Fibroblast of gingiva (primary cell): ENCODE data around the gene CYFIP2.
A peak's percentile ranks its signal among the peaks of the same experiment; 100 is the strongest.
"Not testable (repeated sequence)": the region's sequence is repeated elsewhere in the genome, so short reads cannot be mapped to it uniquely, and the experiment has no call there.

Experiments
- DNase-seq: peaks from one replicate; pipeline ENCODE4 v3.0.0-alpha.2; 2011; ENCODE audit warnings: low read depth

Gene CYFIP2

DNA sequence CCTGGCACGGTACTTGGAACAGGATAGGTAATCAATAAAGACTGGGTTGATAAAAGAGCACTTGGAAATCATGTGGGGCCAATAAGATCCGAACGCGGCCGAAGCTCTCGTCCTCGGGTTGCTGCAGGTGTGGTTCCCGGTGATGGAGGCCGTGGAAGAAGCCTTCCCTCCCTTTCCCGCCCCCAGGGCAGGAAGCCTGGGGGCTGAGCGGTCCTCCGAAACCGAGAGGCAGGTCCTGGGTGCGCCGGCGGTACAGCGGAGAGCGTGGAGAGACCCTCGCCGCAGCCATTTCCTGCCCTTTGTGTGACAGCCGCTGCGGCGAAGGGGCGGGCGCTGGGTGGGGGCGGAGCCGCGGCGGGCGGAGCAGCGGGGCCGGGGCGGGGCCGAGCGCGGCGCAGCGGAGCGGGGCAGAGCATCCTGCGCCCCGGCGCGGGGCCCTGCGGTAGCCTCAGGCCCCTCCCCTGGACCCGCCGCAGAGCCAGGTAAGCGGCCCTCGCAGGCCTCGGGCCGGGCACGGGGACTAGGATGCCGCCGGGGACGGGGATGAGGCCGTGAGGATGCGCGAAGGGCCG lies at the start of gene CYFIP2:
Gene CYFIP2, plus strand, starts transcription at position 410 of the 572 bp plus-strand sequence. CDS start 19,239 bp downstream, outside the sequence.
- no peak for DNase-seq

DNA sequence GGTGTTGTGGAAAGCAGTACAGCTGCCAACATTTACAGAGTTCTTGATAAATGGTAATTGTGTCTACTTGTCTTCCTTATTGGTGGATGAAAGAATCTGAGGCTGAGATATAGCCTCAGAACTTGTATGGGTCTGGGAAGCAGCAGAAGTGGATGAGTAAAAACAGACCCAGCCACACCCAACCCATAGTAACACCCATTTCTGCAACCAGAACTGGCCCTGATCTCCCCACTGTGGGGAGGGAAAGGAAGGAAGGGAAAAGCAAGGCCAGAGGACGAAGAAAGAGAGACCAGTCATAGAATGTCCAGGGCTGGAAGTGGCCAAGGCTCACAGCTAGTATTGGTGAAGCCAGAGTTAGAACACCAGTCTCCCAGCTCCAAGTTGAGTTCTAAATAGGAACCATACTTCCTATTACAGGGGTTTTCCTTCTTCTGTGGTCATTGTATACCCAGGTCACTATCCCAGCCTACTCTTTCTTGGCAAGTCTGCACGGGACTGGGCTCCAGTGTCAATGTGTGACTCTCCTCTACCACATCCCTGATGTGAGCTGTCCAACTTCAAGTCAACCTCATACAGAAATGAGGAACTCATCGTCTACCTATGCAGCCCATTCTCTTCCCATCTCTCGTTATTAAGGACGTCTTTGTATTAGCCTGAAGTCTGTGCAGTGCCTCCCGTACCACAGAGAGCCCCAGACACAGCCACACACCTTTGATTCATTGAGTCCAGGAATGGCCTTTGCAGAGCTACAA lies 49.4 kb upstream of the CYFIP2 start:
- DNase-seq = no peak

DNA sequence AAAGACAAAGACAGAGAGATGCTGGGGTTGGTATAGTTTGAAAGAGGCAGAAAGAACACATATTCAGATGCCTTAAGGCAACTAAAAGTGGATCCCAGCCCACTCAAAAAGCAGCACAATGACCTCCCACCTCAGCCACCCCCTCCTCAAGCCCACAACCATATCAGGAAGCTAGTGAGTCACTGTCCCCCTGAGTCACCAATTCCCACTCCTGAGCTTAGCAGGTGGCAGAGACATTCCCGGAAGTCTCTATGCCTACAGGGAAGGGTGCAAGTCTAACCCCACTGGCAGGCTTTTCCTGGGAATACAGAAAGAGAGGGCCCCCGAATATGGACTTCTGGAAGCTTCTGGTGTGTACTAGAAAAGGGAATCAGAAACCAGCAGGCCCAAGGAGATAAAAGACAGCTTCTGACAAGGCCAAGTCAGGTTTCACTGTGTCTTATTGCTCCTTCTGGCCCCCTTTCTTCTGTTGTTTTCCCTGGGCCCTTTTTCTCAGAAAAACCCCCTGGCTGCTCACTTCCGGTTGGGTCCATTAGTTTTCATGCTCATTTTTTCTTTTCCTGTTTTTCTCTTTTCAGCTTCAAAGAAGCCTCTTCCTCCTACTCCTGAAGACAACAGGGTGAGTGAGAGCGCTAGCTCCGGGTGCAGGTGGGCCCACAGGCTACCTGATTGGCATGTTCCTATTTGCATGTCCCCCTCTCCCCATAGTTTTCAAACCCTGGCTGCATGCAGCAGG lies 48.5 kb upstream of the CYFIP2 start:
- no peak for DNase-seq

DNA sequence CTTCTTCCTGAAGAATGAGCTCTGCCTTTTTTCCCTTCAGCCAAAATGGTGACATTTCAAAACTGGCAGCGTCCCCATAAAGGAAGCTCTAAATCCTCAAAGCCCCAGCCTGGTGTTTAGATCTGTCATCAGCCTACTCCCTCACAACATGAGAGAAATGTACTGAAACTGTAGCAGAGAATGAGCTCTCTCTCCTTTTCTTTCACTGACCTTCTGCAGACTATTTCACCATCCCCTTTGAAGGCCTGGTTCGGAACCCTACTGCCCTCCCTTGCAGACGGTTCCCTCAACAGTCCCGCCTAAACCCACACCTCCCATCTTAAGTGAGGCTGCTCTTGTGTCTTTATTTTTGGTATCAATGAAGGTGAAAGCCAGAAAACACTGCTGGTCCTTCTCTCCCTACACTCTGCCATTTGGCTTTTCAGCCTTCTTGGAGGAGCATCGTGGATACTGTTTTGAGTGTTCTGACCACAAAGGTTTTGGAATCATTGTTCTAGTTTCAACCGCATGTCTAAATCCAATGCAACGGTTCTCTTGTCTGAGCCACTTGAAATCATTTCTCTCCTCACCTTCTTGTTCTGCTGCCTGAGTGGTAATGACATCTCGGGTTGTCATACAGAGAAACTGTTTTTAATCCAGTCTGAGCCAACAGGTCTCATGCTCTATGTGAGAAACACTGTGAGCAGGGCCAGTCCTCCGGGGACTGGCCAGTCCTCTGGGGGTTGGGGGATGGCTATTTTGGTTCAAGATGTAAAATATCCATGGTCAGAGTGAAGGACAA lies 46.2 kb upstream of the CYFIP2 start:
- DNase-seq = peak; percentile 6

DNA sequence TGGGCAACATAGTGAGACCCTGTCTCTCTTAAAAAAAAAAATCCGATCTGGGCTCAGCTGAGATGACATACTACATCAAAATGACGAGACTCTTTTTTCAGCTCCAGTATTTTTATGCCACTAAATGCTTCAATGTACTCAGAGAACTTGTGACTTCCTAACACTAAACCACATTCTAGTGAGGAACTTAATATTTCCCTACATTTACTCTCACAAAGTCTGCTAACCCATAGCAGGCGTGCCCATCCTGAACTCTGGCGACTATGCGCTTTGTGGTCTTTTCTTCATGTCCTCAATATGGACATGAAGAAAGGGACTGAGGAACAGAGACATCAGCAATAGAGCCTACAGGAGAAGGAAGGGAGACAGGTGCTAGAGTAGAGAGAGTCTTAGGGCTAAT lies 44.0 kb upstream of the CYFIP2 start:
- DNase-seq = no peak

DNA sequence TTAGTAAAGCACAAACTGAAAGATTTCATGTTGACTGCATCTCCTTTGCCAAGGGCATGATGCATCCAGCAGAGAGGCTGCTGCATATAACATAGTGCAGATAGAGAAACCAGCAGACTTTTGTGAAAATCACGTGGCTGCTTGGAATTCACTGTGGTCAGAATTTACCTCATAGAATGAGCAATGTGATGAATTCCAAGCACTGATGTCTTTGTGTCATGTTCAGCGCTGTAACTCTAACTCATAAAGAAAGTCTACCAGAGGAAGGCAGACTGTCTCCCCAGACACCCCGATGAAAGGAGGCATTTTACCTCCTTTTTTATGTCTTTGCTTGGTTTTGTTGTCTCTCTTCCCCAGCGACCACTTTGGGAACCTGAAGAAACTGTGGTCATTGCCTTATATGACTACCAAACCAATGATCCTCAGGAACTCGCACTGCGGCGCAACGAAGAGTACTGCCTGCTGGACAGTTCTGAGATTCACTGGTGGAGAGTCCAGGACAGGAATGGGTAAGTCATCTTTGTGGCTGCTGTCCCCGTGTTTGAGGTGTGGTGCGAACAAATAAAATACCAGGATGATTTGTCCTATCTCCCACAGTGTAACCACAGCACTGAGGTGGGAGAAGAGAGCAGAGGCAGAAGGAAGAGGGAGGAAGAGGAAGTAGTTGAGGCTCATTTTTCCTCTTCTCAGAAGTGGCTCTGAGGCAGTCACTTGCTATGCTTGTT lies 43.3 kb upstream of the CYFIP2 start:
- DNase-seq = no peak

DNA sequence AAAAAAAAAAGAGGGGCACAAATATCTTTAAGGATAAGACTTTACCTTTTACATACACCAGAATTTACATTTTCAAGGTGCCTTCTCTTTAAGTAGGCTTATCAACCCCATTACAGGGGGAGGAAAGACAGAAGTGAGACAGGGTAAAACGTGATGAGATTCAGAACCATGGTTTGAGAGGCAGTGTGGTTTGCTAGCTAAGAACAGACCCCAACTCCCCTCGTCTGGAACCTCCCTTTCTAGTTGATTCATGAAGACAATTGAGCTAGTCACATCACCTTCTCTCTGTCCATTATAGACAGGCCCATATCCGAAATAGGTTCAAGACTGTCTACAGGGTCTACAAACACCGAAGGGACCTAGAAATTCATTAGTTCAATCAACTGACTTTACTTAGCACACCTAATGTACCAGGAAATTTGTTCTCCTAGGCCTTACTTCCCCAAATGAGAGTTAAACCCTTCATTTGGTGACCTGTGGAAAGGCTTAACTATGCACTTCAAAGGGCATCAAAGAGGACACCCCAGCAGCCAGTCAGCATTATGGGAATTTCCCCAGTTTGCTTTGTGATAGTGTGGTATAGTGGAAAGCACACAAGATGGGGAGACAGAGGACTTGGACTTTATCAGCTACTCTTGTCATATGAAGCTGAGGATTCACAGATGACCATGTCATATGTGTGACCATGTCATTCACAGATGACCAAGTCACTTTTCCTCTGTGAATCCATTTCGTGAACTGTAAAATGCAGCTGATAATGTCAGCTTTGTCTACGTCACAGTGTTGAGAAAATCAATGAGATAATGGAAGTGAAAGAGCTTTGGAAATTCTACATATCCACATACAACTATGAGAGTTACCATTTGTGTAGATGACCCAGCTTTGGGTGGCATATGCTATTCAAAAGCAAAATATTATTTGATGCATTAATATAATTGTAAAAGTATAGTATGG lies 40.2 kb upstream of the CYFIP2 start:
- no peak for DNase-seq

DNA sequence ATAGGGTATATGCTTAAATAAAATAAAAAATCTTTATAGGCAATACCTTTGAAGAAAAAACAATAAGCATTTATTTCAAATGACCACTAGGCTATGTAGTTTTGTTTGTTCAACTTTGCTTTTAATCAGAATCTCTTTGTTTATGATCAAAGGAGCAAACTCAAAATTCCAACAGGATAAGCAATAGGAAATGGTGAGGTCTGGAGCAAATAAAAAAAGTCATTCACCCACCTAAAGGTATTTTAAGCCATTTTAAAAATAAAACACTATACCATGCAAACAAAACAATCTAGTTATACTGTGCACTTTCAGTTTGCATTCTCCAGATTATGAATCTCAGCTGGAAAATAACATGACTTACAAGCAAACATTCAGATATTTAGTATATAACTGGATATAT lies 35.3 kb upstream of the CYFIP2 start:
- no peak for DNase-seq

DNA sequence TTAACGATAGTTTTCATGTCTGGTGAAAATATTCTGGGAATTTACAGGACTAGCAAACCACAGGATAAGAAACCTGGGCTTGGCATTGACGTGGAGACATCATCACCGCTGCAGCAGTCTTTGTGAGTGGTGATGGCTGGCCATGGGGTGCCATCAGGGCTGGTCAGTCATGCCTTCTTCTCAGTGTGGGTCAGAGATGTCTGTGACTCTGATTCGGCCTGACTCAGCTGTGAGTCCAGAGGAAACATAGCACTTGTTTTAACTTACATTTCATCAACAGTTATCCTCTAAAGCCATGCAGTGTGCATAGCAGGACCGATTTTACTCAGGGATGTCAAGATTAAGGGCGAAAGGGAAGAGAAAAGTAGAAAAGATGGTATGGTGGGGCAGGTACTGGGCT lies 33.2 kb upstream of the CYFIP2 start:
- no peak for DNase-seq

DNA sequence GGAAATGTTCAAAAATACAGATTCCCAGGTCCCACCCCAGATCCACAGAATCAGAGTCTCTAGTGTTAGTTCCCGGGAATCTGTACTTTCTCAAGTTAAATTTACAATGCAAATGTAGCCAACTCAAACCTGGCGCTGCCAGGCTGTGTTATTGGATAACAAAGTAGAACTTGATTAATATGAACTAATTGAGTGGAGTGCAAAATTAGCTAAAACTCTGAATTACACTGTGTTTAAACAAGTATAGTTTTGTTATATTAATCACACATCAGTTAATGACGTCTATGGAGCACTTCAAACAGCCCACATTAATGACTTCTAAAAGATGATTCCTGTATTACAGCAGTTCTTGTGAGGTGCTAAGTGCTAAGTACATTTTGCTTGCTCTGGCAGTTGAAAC lies 32.4 kb upstream of the CYFIP2 start:
- DNase-seq = no peak

DNA sequence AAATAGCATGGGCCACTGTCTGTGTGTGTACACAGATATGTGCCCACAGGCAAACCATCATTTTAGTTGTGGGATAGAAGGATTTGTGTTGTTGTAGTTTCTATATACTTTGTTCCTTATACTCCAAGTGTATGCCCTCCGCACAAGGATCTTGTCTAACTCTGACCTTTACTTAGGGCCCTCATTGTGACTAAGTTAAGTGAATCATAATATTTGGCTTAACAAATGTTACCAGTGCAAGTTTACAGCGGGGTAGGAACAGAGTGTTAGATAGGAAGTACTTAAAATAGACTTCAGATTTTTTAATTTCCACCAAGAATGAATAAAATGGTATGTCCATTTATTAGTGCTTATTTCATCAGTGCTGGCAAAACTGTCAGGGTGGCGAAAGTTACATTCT lies 29.5 kb upstream of the CYFIP2 start:
- no peak for DNase-seq

DNA sequence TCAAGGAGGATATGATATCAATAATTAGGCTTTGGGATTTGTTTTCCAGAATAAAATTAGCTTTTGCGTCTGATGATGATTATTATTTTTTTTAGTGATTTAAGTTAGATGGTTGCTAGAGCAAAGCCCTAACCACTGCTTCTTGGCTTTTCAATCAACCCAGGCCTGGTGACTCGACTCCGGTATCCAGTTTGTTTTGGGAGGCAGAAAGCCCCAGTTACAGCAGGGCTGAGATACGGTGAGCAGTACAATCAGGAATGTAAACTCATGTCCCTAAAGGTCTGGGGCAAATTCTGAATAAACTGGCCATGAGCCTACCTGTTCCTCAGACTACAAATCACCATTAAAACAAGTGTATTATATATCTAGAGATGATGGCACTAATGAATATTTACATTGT lies 24.4 kb upstream of the CYFIP2 start:
- peak; percentile 6 for DNase-seq

DNA sequence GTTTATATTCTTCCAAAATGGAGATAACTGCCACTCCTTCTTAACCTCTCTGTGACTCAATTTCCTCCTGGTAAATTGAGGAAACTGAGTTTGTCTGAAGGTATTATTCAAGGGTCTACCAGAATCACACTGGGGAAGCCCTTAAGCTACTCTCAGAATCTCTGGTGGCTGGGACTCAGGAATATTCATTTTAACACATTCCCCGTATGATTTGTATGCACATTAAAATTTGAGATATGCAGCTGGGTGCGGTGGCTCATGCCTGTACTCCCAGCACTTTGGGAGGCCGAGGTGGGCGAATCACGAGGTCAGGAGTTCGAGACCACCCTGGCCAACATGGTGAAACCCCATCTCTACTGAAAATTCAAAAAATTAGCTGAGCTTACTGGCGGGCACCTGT lies 21.2 kb upstream of the CYFIP2 start:
- DNase-seq = not testable (repeated sequence)

DNA sequence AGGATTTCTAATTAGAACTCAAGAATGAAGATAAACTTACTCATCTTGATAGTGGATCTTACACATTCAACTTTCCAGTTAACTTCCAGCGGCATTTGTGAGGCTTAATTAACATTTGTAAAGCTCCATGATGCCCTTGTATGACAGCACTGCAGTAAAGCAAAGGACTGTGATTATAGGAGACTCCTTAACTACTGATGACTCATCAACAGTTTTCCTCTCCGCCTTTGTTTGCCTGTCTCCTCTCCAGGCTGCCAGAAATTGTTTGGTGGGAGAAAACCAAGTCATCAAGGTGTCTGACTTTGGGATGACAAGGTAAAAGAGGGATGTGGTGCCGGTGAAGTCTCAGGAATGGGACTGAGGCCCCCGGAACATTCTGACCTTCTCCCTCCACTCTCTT lies 20.4 kb upstream of the CYFIP2 start:
- no peak for DNase-seq

DNA sequence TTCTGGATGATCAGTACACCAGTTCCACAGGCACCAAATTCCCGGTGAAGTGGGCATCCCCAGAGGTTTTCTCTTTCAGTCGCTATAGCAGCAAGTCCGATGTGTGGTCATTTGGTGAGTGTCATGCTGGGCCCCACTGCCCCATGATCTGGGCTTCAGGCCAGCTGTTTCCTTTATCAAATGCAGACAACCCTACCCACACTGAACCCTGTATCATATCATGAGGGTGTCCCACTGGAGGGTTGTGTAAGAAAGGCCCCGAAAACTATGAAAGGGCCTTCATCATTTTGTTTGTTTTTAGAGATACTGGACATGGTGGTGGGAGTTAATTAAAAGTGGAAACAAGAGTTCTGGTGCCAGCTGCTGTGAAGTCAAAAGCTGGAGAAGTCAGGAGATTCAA lies 20.0 kb upstream of the CYFIP2 start:
- no peak for DNase-seq

DNA sequence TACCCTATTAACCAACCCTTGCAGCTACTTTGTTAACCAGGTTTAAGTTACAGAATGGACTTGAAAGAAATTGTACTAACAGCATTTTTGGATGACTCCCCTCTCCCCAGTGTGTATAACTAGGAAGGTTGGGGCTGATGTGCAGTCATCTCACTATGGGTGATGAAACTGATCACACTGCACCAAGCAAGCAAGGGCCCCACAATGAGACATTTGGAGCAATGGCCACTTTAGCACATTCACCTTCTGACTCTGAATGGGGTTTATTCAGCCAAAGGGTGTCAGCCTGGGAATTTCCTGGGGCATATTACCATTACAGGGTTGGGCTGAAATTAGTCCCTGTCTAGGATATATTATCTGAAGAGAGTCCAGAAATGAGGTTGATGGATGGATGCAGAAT lies 18.7 kb upstream of the CYFIP2 start:
- DNase-seq = no peak

DNA sequence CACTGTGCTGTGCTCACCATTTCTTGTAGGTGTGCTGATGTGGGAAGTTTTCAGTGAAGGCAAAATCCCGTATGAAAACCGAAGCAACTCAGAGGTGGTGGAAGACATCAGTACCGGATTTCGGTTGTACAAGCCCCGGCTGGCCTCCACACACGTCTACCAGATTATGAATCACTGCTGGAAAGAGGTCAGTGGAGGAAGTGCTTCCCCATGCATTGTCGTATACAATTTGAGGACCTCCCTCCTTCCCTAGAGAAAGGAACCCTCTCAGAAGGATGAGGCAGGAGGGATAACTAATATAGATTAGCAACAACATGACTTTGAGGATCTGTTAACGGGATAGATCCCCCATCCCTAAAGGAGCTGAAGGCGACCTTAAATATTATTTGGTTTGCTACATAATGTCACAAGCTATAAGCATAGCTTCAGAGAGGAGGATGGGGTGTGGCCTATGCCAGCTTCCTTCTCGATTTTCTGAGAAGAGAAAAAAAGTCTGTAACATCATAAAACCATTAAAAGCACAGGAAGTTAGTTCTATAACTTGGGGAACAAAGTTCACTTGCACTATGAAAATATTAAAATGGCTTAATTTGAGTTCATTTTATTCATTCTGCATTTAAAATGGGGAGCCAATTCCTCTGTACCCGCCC lies 17.0 kb upstream of the CYFIP2 start:
- DNase-seq = no peak

DNA sequence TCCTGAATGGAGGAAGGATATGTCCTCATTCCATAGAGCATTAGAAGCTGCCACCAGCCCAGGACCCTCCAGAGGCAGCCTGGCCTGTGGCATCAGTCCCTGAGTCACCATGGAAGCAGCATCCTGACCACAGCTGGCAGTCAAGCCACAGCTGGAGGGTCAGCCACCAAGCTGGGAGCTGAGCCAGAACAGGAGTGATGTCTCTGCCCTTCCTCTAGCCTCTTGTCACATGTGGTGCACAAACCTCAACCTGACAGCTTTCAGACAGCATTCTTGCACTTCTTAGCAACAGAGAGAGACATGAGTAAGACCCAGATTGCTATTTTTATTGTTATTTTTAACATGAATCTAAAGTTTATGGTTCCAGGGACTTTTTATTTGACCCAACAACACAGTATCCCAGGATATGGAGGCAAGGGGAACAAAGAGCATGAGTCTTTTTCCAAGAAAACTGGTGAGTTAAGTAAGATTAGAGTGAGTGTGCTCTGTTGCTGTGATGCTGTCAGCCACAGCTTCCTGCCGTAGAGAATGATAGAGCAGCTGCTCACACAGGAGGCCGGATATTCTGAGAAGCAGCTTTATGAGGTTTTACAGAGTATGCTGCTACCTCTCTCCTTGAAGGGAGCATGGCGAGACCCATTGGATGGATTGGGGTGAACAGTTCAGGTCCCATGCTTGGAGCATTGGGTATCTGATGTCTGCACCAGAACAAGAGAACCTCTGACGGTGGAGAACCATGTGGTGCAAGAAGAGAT lies 13.0 kb upstream of the CYFIP2 start:
- DNase-seq = no peak

DNA sequence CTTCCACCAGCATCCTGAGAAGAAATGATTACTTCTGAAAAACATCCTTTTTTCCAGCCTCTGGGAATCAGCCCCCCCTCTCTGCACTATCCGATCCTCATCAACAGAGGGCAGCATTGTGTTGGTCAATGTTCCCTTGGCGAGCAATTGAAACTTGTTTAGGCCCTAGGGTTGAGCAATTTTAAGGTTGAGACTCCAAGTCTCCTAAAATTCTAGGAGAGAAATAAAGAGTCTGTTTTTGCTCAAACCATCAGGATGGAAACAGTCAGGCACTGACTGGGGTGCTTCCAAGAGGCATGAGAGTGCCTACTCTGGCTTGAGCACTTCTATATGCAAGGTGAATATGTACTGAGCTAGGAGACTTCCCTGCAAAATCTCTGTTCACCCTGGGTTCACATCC lies 12.4 kb upstream of the CYFIP2 start:
- peak; percentile 50 for DNase-seq
